SH-SY5Y (cell line): ENCODE data around the gene ATOSA.

Experiments
- GATA2 ChIP-seq: IDR thresholded peaks from 2 replicates; pipeline ENCODE4 v1.6.1; 2011; ENCODE audit warnings: mild to moderate bottlenecking, low read depth, low read length
- GATA3 ChIP-seq: IDR thresholded peaks from 2 replicates; pipeline ENCODE4 v1.6.1; 2011; ENCODE audit warnings: low read depth, mild to moderate bottlenecking, low read length, moderate library complexity

The ATOSA gene

GRCh38 chr15:52651114-52651513 lies 28.1 kb downstream of the ATOSA start:
- TF ChIP-seq GATA2 = no peak
- no peak for TF ChIP-seq GATA3

- TF ChIP-seq GATA2 = no peak
- TF ChIP-seq GATA3 = no peak
Observed at GRCh38 chr15:52649686-52650085, 29.5 kb downstream of the ATOSA start.

- no peak for TF ChIP-seq GATA2
- TF ChIP-seq GATA3 = no peak
Observed at GRCh38 chr15:52645916-52646315, 33.3 kb downstream of the ATOSA start.

GRCh38 chr15:52642386-52643361 lies 36.5 kb downstream of the ATOSA start:
- TF ChIP-seq GATA2 (no peak), GATA3 (no peak)

- TF ChIP-seq GATA3 (no peak), GATA2 (no peak)
Observed at GRCh38 chr15:52636459-52636858, 42.7 kb downstream of the ATOSA start.

- TF ChIP-seq GATA3 = no peak
- TF ChIP-seq GATA2 = no peak
Observed at GRCh38 chr15:52635908-52636307, 43.3 kb downstream of the ATOSA start.
